GM23248 (cell line): ENCODE results near the gene TFIP11. TPM values are rescaled to one million over a fixed set of nuclear protein-coding genes. Genes with fewer than 3 reads are reported as not detected.
"Not testable (repeated sequence)": the region's sequence is repeated elsewhere in the genome, so short reads cannot be mapped to it uniquely, and the experiment has no call there.

ENCODE experiments used
- DNase-seq: peaks from one replicate; pipeline ENCODE4 v3.0.0-alpha.2; 2015
- H2AFZ ChIP-seq: fragments of 200-600 bp; sonication (generic); 2 replicates; pipeline ENCODE4 v1.6.1; 2016; ENCODE audit warnings: antibody characterized with exemption
- H3F3A ChIP-seq: fragments of 200-600 bp; sonication (generic); 2 replicates; pipeline ENCODE4 v1.6.1; 2016; ENCODE audit warnings: mild to moderate bottlenecking, antibody characterized with exemption, mixed run types; ENCODE audit not compliant: insufficient read depth
- H3K27ac ChIP-seq: fragments of 200-600 bp; sonication (generic); 2 replicates; pipeline ENCODE4 v1.5.1; 2016; ENCODE audit warnings: mild to moderate bottlenecking
- H3K27me3 ChIP-seq: fragments of 200-600 bp; sonication (generic); replicated peaks from 2 replicates; pipeline ENCODE4 v1.6.1; 2016; ENCODE audit warnings: mild to moderate bottlenecking; ENCODE audit not compliant: insufficient read depth
- H3K36me3 ChIP-seq: fragments of 200-600 bp; sonication (generic); 2 replicates; pipeline ENCODE4 v1.6.1; 2016; ENCODE audit warnings: low read depth, mild to moderate bottlenecking
- H3K4me1 ChIP-seq: fragments of 200-600 bp; sonication (generic); 2 replicates; pipeline ENCODE4 v1.6.1; 2016; ENCODE audit warnings: mild to moderate bottlenecking; ENCODE audit not compliant: insufficient read depth
- H3K4me2 ChIP-seq: fragments of 200-600 bp; sonication (generic); one replicate; pipeline ENCODE4 v1.6.1; 2016; ENCODE audit warnings: mild to moderate bottlenecking; ENCODE audit not compliant: unreplicated experiment
- H3K4me3 ChIP-seq: fragments of 200-600 bp; sonication (generic); 2 replicates; pipeline ENCODE4 v1.5.1; 2016; ENCODE audit warnings: mild to moderate bottlenecking
- H3K79me2 ChIP-seq: fragments of 200-600 bp; sonication (generic); 2 replicates; pipeline ENCODE4 v1.6.1; 2016; ENCODE audit warnings: mild to moderate bottlenecking; ENCODE audit not compliant: insufficient read depth
- H3K9ac ChIP-seq: fragments of 200-600 bp; sonication (generic); 2 replicates; pipeline ENCODE4 v1.6.1; 2016; ENCODE audit warnings: mild to moderate bottlenecking
- H3K9me2 ChIP-seq: fragments of 200-600 bp; sonication (generic); 2 replicates; pipeline ENCODE4 v1.6.1; 2016; ENCODE audit warnings: mixed run types, mild to moderate bottlenecking, moderate library complexity; ENCODE audit not compliant: insufficient read depth
- H3K9me3 ChIP-seq: fragments of 200-600 bp; sonication (generic); one replicate; pipeline ENCODE4 v1.6.1; 2017; ENCODE audit warnings: low read depth
- H4K20me1 ChIP-seq: fragments of 200-600 bp; sonication (generic); 2 replicates; pipeline ENCODE4 v1.6.0; 2016; ENCODE audit not compliant: insufficient read depth
- EZH2 ChIP-seq: fragments of 200-600 bp; sonication (generic); IDR thresholded peaks from 2 replicates; pipeline ENCODE4 v1.6.1; 2018; ENCODE audit warnings: antibody characterized with exemption, mild to moderate bottlenecking; ENCODE audit not compliant: insufficient read depth, poor library complexity, severe bottlenecking
- EZH2phosphoT487 ChIP-seq: fragments of 200-600 bp; sonication (generic); IDR thresholded peaks from 2 replicates; pipeline ENCODE4 v1.6.1; 2018; ENCODE audit warnings: antibody characterized with exemption, moderate library complexity, mild to moderate bottlenecking, low read depth; ENCODE audit not compliant: insufficient read depth
- WGBS, 2 experiments: methylation state at CpG; one replicate each; pipeline ENCODE4 v1.1.6; 2015 to 2017; ENCODE audit warnings: low lambda C conversion rate in 2 of 2, low coverage in 1 of 2; ENCODE audit errors: missing lambda C conversion rate in 2 of 2; 5-methylcytosine and 5-hydroxymethylcytosine counted together
- in situ Hi-C: fragments of 300-500 bp; cut with MboI; formaldehyde crosslinking; loops from 2 replicates; pipeline ENCODE4 v1.15.0; 2020
- polyA plus RNA-seq: library from polyadenylated mRNA; unstranded; fragments of >200 nt; fragmentation: Nextera tagmentation; extraction: Ambion mirVana; gene quantifications from 2 replicates; pipeline ENCODE4 v1.2.1, GENCODE V29; 2016
- total RNA-seq: library from RNA; depleted of rRNA; stranded (reverse); fragments of >200 nt; shearing (Covaris generic); gene quantifications from 2 replicates; pipeline ENCODE4 v1.2.3, GENCODE V29; 2014

TFIP11 gene
- total and polyA plus RNA-seq, 2 experiments from 2014 or later, result 23.1 to 41.9 TPM

- 97 to 100% methylated on average over 3 of the region's 3 CpGs for WGBS, 2 experiments
- H3K9ac ChIP-seq, result no peak overlapping the region
- no peak overlapping the region for H3K4me3 ChIP-seq
- H3K36me3 ChIP-seq, result peaks cover 20% of the 10 kb centered on the region
- TF ChIP-seq EZH2phosphoT487, result no peak
- TF ChIP-seq EZH2, result no peak
- H3K9me2 ChIP-seq, result no peaks in the 10 kb centered on the region
- no peaks in the 10 kb centered on the region for H3K27me3 ChIP-seq
- H3K79me2 ChIP-seq, result no peaks in the 10 kb centered on the region
- no peaks in the 10 kb centered on the region for H3K4me1 ChIP-seq
- no peaks in the 10 kb centered on the region for H3F3A ChIP-seq
- no peak for DNase-seq
- in situ Hi-C loops, result no loop called here
- no peaks in the 10 kb centered on the region for H4K20me1 ChIP-seq
- H2AFZ ChIP-seq, result no peak overlapping the region
- H3K4me2 ChIP-seq, result no peak overlapping the region
- no peaks in the 10 kb centered on the region for H3K9me3 ChIP-seq
- no peak overlapping the region for H3K27ac ChIP-seq
Observed at GRCh38 chr22:26535603-26535908, 23.3 kb upstream of the TFIP11 start.

GRCh38 chr22:26534874-26535602 lies 22.8 kb upstream of the TFIP11 start:
- Histone ChIP-seq H4K20me1 (no peaks in the 10 kb centered on the region), H3K4me3 (no peak overlapping the region), H3F3A (no peaks in the 10 kb centered on the region), H3K9me3 (no peaks in the 10 kb centered on the region), H3K4me2 (no peak overlapping the region), H3K9me2 (no peaks in the 10 kb centered on the region), H3K79me2 (no peaks in the 10 kb centered on the region), H3K36me3 (peaks cover 20% of the 10 kb centered on the region), H3K9ac (no peak overlapping the region), H3K4me1 (no peaks in the 10 kb centered on the region), H3K27me3 (no peaks in the 10 kb centered on the region), H2AFZ (no peak overlapping the region), H3K27ac (no peak overlapping the region)
- TF ChIP-seq EZH2phosphoT487 (no peak), EZH2 (no peak)
- in situ Hi-C loops, result no loop called here
- no peak for DNase-seq
- 81 to 82% methylated on average over 13 of the region's 13 CpGs for WGBS, 2 experiments

- no peak for TF ChIP-seq EZH2
- TF ChIP-seq EZH2phosphoT487, result no peak
- no peak overlapping the region for H3K4me2 ChIP-seq
- in situ Hi-C loops, result no loop called here
- WGBS, 2 experiments, result 89 to 91% methylated on average over 7 of the region's 7 CpGs
- no peaks in the 10 kb centered on the region for H3K27me3 ChIP-seq
- no peak overlapping the region for H3K4me3 ChIP-seq
- peaks cover 20% of the 10 kb centered on the region for H3K36me3 ChIP-seq
- H2AFZ ChIP-seq, result no peak overlapping the region
- no peaks in the 10 kb centered on the region for H3K4me1 ChIP-seq
- H3F3A ChIP-seq, result no peaks in the 10 kb centered on the region
- no peaks in the 10 kb centered on the region for H3K9me2 ChIP-seq
- H3K27ac ChIP-seq, result no peak overlapping the region
- no peak overlapping the region for H3K9ac ChIP-seq
- no peaks in the 10 kb centered on the region for H4K20me1 ChIP-seq
- no peaks in the 10 kb centered on the region for H3K79me2 ChIP-seq
- no peak for DNase-seq
- no peaks in the 10 kb centered on the region for H3K9me3 ChIP-seq
Observed at GRCh38 chr22:26534171-26534855, 22.0 kb upstream of the TFIP11 start.

DNA sequence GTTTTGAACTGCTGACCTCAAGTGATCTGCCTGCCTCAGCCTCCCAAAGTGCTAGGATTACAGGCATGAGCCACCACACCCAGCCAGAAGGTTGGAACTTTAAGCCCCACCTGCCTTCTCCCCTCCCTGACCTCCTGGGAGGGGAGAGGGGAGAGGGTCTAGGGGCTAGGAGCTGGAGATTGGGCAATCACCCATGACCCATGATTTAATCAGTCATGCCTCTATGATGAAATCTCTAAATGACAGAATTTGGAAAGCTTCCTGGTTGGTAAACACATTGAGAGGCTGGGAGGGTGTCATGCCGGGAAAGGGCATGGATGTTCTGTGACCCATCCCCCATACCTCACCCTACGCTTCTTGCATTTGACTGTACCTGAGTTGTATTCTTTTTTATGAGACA lies 17.1 kb upstream of the TFIP11 start:
- 64 to 66% methylated on average over 2 of the region's 2 CpGs for WGBS, 2 experiments
- in situ Hi-C loops, result no loop called here
- no peak overlapping the region for H3K27ac ChIP-seq

DNA sequence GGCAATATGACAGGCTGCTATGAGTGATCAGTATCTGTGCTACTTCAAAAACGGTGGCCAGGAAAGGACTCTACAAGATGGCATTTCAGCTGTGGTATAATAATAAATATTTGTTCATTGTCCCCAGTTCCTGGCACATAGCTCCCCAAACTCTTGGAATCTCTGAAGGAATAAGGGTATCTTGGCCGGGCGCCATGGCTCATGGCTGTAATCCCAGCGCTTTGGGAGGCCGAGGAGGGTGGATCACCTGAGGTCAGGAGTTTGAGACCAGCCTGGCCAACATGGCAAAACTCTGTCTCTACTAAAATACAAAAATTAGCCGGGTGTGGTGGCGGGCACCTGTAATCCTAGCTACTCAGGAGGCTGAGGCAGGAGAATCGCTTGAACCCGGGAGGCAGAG lies 16.2 kb upstream of the TFIP11 start:
- H3K9ac ChIP-seq, H3F3A ChIP-seq, H4K20me1 ChIP-seq, H3K27me3 ChIP-seq, H3K79me2 ChIP-seq, DNase-seq, H3K4me3 ChIP-seq, H3K9me3 ChIP-seq, H3K4me2 ChIP-seq, in situ Hi-C loops, H3K9me2 ChIP-seq, H2AFZ ChIP-seq, H3K4me1 ChIP-seq, H3K27ac ChIP-seq: not testable (repeated sequence)
- peaks cover 13% of the 10 kb centered on the region for H3K36me3 ChIP-seq
- 86 to 89% methylated on average over 9 of the region's 9 CpGs for WGBS, 2 experiments

More for the DNA sequence above, 17.1 kb upstream of the TFIP11 start:
- H3K9me2 ChIP-seq, result no peaks in the 10 kb centered on the region
- no peaks in the 10 kb centered on the region for H3K27me3 ChIP-seq
- no peak overlapping the region for H3K9ac ChIP-seq
- no peak overlapping the region for H2AFZ ChIP-seq
- no peaks in the 10 kb centered on the region for H3K79me2 ChIP-seq
- H3F3A ChIP-seq, result no peaks in the 10 kb centered on the region
- no peaks in the 10 kb centered on the region for H3K9me3 ChIP-seq
- peak; percentile 55 for DNase-seq
- peaks cover 13% of the 10 kb centered on the region for H3K36me3 ChIP-seq
- TF ChIP-seq EZH2 (no peak), EZH2phosphoT487 (no peak)
- no peak overlapping the region for H3K4me2 ChIP-seq
- no peaks in the 10 kb centered on the region for H3K4me1 ChIP-seq
- no peak overlapping the region for H3K4me3 ChIP-seq
- no peaks in the 10 kb centered on the region for H4K20me1 ChIP-seq
